NCI-H2227 (cell line): ENCODE results near the gene EXO1.
"Not testable (repeated sequence)": the region's sequence is repeated elsewhere in the genome, so short reads cannot be mapped to it uniquely, and the experiment has no call there.

ENCODE experiments used
- DNase-seq: peaks from one replicate; lab custom pipeline; 2025; ENCODE audit not compliant: unreplicated experiment; lab: John Stamatoyannopoulos, UW

EXO1 gene

DNA sequence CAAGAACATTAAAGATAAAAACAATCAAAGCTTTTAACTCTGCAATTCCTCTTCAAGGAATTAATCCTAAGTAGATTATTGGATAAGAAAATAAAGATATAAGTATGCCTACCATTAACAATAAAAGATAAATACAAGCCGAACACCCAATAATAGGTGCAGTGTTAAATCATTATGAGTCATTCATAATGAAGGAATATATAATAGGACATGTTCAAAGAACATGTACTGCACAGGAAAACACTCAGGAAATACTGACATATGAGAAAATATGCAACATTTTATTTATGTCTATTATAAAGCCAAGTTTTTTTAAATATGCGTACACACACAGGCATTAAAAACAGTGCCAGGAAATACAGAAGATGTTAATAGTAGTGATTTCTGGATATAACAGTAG lies 11.1 kb upstream of the EXO1 start:
- DNase-seq, result no peak

DNA sequence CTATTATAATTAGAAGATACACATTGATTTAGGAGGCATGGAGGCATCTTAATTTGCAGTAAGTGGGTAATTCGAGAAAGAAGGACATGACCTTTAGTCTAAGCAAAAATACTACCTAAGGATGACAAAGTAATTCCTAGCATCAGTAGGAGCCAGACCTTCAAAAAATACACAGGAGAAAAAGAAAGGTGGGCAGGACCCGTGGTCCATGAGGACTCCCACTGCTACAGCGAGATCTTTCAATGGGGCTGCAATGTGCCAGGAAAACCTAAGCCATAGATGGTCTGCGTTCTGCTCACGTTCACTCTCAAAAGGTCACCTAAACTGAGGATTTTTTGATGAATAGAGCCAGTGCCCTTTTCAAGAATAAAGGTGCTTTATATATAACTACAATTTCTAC lies 10.6 kb upstream of the EXO1 start:
- no peak for DNase-seq

DNA sequence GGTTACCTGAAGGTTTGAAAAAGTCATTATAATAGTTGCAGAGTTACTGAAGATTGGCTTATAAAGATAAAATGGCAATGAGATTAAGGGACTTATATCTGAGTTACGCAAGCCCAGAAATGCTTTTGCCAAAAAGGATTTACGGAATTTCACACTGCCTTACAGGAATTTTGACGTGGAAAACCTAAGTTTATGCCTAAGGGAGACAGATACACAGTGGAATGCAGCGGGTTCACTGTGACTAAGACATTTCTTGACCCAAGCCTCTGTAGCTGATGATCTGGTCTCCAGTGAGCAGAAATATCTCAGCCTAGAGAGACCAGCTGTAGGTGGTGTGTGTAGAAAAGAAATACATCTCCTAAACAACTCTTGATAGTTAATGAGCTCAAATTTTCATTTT lies 10.1 kb upstream of the EXO1 start:
- DNase-seq, result no peak

DNA sequence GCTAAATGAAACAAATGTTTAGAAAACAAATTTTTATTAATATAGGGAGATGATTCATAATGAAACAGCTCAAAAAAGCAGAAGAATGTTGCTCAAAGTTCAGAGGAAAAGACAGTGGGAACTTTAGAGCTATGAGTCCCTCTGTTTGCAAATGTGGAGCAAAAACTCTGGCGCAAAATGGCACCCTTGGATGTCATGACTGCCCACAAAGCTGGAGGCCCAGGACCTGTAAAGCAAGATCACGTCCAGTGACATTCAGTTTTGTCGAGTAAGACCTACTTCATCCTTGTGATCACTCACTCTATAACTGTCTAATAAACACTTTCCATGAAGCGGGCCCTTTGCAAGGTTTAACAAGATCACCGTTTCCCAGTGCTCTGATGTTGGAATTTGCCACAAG lies 9.1 kb upstream of the EXO1 start:
- DNase-seq, result no peak

DNA sequence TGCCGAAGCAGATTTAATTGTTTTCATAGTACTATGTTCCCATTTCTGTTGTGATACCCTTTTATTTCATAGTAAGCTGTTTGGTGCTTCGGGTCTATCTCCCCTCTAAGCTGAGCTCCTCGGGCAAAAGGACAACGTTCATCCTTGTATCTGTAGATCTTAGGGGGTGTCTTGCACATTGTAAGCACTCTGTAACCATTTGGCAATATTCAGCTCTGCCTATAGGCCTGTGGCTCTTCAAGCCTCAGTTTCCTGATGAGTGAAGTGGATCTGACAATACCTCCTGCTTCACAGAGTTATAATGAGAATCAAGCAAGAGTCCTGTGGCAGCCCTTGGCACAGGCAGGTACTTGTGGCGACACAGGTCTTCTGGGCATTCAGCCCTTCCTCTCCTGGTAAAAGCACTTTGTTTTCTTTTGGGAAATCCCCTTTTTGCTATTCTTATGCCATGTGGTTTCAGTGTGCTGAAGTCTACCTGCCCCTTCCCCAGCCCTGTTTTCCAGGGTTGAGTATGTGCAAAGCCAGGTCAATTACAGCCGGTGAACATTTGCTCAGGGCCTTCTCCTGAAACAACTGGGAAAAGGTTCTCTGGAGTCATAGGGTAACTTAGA lies 8.5 kb upstream of the EXO1 start:
- DNase-seq, result no peak

DNA sequence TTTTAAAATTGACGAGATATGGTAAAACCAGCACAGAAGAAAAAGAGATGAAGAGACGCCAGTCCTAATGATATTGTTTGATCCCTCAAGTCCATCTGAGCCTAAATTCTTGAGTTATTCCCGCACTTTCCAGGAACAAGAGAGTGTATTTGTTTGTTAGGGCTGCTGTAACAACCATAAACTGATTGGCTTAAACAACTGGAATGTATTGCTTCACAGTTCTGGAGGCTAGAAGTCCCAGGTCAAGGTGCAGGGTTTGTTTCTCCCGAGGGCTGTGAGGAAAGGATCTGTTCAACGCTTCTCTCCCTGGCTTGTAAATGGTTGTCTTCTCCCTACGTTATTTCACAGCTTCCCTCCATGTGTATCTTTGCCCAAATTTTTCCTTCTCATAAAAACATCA lies 7.8 kb upstream of the EXO1 start:
- no peak for DNase-seq

DNA sequence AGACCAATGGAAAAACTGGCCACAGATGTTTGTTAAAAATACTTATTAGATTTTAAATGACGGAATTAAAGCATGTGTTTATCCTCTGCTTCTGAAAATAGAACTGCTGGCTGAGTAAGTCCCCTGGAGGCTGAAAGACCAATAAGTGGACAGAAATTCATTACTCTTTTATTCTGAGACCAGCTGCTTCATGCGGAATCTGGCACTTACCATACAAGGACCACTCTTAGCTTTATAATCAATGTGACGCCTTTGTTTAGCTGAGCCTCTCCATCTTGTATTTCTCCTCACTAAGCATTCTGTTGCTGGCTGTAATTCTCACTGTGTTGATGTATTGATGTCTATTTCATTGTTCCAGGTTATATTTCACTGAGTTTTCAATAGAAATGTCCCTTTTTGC lies 6.3 kb upstream of the EXO1 start:
- peak; percentile 44 for DNase-seq

DNA sequence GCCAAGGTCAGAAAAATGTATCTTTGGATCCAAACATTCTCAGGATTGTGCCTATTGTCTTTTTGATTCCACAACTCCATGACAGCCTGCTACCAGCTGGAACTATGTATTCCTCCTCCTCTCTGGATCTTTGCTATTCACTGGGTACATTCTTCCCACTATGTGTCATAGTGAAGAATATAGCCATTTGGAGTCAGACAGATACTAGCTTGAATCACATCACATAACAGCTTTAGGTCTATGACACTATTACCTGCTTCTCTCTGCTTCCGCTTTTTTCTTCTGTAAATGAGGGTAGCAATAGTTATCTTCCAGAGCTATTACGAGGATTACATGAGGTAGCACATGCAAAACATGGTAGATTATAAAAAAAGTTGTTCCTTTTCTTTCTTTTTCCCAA lies 5.4 kb upstream of the EXO1 start:
- no peak for DNase-seq

DNA sequence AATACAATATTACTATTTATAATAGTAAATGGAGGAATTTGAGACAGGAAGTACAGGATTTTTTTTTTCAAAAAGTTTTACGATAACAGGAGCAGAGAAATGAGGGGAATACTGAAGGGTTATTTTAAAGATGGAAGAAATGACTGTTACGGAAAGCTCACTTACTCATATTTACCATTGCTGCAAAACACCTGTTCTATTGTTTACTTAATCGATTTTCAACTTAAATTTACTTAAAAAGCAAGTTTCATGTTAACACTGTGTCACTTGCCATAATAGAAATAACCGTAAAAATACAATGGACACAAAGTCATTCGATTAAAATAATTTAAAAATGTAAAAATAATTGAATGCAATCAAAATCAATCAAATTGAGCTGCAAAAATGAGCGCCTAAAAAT lies 3.4 kb upstream of the EXO1 start:
- no peak for DNase-seq

DNA sequence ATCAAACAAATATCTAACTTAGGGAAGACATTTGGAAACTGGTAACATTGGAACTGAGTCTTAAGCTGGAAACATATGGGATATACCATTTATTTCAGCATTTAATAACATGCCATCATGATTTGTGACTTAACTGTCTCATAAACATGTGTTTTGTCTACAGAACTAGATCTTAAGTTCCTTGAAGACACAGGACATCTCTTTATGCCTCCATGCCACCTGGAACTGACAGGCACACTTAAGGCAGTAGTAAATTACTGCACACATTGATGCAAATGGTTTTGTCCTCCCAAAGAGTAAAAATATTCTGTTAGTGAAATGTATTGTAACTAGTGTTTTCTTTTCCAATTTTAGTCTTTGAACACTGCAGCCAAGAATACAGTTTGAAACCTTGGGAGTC lies 1.6 kb upstream of the EXO1 start:
- DNase-seq, result no peak

DNA sequence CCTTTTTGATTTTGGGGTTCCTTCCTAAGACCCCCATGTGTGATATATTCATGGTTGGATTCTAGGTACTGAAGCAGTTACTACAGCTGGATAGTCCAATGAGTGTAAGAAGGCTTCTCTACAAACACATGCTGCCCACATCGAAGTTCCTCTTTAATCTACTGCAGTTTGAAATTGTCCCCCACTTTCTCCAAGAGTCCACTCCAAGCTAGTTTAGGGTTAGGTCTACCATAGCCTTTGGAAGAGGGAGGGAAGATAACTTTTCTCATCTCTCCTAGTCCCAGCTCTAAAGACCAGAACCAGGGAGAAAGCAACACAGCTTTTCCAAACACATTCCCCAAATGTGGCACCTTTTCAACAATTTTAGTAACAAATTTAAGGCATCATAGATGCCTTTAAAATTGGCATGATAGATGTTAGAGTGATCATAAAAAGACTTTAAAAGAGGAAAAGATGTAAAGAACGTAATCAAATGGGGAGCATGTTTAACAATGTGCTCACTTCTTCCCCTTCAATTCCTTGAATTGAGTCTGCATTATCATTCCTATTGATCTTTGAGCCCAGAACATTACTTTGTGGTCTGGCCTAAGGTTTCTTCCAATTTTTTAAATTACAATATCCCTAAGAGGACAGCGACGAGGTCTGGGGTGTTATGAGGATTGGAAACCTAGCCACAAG lies 1.0 kb upstream of the EXO1 start:
- no peak for DNase-seq

DNA sequence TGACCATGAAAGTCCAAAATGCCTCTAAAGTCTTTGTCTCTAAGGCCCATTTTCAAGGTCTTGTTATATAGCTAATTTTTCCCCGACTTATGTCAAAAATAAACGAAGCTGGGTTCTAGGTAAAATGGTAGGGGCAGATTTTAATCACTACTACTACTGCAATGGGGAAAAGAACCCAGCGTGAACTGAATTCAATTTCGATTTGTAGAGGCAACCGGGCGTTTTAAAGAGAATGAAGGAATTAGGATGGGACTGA lies 536 bp upstream of the EXO1 start:
- DNase-seq, result no peak

DNA sequence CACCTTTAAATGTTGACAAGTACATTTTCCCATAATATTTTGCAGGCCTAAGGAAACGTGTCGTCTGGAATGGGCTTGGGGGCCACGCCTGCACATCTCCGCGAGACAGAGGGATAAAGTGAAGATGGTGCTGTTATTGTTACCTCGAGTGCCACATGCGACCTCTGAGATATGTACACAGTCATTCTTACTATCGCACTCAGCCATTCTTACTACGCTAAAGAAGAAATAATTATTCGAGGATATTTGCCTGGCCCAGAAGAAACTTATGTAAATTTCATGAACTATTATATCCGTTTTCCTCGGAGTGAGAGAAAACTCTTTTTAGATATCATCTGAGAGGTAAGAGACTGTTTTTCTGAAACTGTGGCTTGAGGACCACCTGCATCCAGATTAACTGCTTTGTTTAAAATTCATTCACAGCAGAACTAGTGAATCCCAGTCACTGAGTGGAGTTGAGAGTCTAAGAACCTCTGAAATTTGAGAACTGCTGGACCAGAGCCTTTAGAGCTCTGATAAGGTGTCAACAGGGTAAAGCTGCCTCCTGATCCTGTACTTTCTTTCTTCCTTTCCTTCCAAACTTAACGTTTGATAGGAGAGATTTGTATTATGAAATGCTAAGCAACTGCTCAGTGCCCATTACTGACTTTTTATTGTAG lies 811 bp downstream of the EXO1 start:
- DNase-seq, result no peak

DNA sequence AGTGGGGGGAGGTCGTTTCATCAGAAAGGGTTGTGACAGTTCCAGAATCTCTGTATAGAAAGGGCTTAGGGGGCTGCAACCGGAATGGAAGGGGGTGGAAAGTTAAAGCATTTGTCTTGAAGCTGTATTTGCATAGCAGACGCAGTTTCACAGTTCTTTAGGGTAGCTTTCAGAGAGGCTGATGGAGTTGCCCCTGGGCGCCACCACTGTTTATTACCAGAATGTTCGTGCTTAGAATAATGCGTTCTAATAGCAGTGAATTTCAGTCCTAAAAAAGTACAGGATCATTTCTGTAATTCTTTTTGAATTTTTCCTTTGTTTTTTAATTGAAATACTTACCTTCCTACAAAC lies 1.3 kb downstream of the EXO1 start:
- peak; percentile 40 for DNase-seq

DNA sequence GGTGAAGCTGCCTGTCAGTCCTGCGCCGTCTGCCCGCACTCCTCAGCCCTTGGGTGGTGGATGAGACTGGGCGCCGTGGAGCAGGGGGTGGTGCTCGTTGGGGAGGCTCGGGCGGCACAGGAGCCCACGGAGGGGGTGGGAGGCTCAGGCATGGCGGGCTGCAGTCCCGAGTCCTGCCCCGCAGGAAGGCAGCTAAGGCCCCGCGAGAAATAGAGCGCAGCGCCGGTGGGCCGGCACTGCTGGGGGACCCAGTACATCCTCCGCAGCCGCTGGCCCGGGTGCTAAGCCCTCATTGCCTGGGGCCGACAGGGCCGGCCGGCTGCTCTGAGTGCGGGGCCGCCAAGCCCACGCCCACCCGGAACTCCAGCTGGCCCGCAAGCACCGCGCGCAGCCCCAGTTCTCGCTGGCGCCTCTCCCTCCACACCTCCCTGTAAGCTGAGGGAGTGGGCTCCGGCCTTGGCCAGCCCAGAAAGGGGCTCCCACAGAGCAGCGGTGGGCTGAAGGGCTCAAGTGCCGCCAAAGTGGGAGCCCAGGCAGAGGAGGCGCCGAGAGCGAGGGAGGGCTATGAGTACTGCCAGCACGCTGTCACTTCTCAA lies 7.6 kb downstream of the EXO1 start:
- DNase-seq, result not testable (repeated sequence)

DNA sequence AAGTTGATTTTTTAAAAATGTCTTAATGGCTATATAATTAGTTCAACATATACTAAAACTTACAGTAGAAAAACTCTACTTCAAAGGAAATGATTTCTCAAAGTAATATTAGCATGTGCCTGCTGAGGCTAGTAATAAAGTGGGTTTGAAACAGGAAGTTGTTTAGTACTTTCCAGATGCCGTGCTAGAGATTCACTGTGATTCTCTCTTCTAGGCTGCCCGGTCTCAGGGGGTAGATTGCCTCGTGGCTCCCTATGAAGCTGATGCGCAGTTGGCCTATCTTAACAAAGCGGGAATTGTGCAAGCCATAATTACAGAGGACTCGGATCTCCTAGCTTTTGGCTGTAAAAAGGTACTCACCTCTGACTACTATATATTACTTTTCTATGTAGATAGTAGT lies 9.1 kb downstream of the EXO1 start:
- peak; percentile 78 for DNase-seq

DNA sequence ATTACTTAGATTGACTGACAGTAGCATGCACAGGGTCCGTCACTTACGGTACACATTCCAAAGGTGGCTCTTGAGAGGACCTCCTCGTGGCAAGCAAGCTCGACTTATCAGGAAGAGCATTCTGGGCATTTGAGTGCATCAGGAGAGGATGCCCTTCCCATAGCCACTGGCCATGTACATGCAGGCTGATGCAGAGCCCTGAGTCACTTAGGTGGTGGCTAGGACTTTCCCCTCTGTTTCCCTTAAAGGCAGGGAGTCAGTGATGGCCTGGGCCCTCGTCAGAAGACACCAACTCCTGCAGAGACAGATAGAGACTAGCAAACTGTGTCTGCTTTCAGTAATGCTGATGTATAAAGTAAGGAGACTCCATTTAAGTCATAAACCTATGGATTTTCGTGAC lies 12.9 kb downstream of the EXO1 start:
- no peak for DNase-seq

DNA sequence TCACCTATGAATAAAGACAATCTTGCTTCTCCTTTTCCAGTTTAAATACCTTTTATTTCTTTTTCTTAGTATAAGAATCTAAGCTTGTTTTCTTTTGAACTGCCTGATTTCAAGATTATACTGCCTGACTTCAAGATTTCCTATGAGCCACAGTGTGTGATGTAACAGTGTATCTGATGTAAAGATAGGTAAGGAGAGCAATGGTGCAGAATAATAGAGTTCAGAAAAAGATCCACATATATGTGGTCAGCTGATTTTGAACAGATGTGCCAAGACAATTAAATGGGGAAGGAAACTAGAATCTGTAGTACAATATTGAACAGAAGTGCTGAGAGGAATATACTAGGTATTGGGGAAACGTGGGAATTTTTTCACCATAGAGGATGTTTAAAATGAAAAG lies 21.0 kb downstream of the EXO1 start:
- DNase-seq, result no peak

DNA sequence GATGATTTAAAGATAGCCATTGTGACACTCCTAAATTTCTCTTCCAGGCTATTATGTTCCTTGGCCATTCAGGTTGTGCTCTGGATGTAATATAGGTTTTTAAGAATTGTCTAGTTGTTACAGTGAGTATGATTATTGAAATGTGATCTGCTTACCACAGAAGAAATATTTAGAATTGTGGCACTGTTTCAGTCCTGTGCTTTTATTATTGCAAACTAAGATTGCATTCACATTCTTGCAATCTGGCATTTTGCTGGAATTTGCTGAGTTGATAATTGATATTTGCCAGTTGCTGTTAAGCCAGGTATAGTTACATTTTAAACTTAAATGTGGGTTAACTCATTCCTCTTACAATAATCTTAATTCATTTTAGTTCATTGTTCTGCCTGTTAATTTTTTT lies 22.3 kb downstream of the EXO1 start:
- no peak for DNase-seq

DNA sequence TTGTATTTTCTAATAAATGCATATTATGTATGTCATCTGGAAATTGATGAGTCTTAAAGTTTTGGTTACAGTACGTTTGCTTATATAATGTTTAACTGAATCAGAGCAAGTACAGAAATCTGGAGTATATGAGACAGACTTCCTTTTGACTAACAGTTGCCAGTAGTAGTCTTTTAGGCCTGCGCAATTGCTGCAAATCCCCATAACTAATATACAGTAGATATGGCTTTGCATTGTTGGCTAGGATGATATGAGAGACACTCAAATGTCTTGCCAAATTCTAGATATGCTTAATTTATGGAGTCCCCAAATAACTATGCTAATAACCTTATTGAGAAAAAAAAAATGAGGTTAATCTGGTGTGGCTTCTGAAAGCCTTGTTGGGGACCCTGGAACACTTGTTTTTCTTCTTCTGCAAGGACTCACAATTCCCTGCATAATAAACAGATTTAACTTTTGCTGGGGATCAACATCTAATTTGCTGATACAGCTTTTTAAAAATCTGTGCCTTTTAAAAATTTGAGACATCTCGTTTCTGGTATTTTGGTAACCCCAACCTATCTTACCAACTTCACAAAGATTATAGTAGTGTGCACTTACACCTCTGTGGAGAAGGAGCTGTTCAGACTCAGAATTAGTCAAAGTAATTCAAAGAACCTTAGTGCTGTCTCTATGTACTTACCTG lies 22.9 kb downstream of the EXO1 start:
- no peak for DNase-seq

DNA sequence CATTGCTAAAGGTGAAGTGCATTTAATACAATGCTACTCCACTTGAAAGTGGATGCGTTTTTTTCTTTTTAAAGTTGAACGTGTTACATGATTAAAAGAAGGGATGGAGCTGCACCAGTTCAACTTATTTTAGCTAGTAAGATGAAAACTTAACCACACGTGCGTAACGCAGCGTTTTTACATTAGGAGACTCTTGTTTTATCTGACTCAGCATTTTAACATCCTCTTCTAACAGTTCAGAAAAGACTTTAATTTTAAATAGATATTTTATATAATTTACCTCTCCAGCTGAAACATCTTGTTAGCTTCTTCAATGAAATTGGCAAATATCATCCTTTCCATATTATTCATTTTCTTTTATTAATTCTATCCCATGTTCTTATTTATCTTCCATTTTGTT lies 33.4 kb downstream of the EXO1 start:
- no peak for DNase-seq

DNA sequence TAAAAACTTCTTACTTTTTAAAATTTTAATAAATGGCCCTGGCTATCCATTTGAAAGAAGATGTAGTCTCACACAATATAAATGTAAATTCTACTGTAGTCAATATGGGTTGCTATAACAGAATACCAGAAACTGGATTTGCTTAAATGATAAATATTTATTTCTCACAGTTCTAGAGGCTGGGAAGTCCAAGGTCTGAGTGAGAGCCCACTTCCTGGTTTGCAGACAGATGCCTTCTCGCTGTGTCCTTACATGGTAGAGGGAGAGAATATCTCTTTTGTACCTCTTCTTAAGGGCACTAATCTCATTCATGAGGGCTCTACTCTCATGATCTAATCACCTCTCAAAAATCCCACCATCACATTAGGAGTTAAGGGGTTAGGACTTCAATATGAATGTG lies 35.2 kb downstream of the EXO1 start:
- DNase-seq, result no peak
